Anterior cingulate cortex (tissue), 58 donors: Measurements from ENCODE around the gene ARL13A.
"Not testable (repeated sequence)": the region's sequence is repeated elsewhere in the genome, so short reads cannot be mapped to it uniquely, and the experiment has no call there.

Experiments
- DNase-seq, 58 donors: peaks; one replicate each; lab custom pipeline; 2025; lab: John Stamatoyannopoulos, UW

Gene ARL13A

DNA sequence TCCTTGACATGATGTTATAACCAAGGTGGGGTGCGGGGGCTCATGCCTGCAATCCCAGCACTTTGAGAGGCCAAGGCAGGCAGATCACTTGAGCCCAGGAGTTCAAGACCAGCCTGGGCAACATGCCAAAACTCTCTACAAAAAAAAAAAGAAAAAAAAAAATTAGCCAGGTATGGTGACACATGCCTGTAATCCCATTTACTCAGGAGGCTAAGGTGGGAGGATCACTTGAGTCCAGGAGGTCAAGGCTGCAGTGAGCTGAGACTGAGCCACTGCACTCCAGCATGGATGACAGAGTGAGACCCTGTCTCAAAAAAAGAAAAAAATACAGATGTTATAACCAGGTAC, 12.0 kb downstream of the ARL13A start:
- not testable (repeated sequence) for DNase-seq

GRCh38 chrX:100984818-100985217, 15.3 kb downstream of the ARL13A start:
- no peak for DNase-seq

DNA sequence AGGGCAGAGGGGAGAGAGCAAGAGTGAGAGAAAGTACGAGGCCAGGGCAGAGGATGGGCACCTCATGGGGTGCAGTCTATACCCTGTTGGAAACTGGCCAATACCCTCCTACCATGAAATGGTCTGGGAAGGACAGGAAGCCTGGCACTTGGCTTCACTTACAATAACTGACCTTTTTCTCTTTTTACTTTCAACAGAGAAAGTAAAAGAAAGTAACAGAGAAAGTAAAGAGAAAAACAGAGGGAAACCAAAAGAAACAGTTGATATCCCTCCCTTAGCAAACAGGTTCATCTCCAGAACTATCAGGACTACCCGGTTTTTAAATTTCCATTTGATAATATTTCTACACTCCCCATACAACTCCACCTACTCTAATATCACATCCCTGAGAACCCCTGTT, 20.6 kb downstream of the ARL13A start:
- DNase-seq = no peak

DNA sequence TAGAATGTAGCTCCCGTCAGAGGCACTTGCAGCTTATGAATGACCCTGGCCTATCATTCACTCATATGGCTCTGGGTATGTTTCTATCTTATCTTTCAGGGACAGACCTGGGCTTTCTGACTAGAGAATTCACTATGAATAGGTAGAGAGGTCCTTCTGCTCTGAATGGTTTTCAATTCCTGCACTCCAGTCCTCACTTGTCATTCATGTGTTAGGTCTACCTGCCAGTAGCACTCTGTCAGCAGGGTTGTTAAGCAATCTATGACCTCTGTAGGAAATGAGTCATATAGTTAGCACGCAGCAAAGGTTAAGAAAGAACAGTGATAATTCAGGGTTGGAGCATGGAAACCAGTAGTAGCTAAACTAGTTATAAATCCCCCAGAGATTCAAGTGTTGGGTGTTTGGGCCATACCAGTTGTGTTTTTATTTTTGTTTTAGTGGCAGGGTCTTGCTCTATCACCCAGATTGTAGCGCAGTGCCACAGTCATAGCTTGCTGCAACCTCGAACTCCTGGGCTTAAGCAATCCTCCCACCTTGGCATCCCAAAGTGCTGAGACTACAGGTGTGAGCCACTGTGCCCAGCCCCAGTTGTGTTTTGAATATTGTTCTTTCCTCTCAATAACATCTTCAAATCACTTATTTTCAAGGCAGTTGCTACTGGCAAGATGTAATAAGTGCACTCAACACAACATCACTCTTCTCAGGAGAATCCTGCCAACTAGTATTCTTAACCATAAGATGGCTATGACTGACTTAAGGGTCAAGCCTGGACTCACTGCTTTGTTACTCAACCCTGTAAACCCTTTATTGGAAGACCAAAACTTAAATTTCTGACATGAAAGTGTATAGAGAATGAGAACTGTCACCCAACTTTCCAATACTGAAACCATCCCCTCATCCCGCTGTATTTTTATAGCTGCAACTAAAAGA, 25.1 kb downstream of the ARL13A start:
- no peak for DNase-seq

DNA sequence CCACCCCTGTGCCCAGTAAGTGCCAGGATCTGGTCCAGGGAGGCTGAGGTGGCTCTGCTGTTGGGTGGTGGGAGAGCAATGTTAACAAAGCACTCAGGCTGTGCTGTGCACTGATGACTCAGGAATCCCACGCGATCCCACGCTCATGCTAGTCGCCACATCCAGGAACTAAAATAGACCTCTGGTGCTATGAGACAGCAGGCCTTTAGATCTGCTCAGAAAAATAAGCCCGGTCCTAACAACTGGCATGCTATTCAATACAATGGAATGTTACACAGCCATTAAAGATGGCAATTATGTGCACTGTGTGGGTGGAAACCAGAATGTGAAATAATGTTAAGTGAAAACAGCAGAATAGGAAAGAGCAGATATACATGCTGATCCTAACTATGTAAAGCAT, 26.0 kb downstream of the ARL13A start:
- DNase-seq = peak in 25 of 58 donors; percentile 0 to 39 (median 4)

DNA sequence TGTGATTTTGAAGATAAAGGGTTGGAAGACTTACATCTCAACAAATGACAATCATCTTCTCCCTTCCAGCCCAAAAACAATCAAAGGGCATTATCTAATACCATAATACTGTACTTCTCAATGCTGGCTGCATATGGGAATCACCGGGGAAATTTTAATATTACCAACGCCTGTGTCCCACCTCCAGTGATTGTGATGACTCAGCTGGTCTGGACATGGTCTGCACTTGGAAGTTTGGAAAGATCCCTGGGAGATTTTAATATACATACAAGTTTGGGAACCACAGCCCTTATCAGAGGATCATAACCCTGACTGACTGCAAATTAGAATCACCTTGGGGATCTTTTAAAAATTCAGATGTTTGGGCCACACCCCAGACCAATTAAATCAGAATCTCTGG, 29.9 kb downstream of the ARL13A start:
- DNase-seq = no peak

- no peak for DNase-seq
Measured at GRCh38 chrX:101009090-101009489, 39.6 kb downstream of the ARL13A start.

DNA sequence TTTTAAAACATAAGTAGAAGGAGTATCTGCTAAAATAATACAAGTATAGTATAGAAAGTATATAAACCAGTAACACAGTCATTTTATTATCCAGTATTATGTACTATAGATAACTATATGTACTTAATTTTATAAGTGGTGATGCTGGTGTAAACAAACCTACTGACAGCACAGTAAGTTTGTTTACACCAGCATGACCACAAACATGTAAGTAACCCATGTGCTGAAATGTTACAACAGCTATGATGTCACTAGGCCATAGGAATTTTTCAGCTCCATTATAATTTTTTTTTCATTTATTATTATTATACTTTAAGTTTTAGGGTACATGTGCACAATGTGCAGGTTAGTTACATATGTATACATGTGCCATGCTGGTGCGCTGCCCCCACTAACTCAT, 42.5 kb downstream of the ARL13A start:
- not testable (repeated sequence) for DNase-seq

- no peak for DNase-seq
Measured at GRCh38 chrX:101022020-101022419, 52.5 kb downstream of the ARL13A start.

DNA sequence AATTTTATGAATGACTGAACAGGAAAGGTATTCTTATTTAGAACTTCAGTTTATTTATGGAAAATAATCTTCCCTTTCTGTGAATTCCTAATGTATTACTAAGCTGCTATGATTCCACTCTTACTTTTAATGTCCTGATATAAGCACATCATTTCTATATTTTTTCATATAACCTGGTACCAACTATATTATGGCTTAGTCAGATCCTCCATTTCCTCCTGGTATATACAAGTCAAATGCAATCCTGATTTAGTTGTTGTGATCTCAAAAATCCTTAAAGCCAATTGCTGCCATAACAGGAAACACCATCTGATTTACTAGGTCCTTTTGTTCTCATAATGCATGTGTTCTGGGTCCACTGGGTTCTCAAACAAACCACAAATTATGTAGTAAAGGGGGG, 55.6 kb downstream of the ARL13A start:
- DNase-seq = no peak

DNA sequence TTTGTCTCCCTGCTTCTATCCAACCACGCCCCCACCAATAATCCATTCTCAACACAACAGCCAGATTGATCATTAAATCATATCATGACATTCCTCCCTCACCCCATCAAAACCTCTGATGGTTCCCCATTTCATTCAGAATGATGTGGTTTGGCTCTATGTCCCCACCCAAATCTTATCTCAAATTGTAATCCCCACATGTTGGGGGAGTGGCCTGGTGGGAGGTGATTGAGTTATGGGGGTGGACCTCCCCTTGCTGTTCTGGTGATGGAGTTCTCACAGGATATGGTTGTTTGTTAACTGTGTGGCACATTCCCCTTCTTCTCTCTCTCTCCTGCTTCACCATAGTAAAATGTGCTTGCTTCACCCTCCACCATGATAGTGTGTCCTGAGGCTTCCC, 59.1 kb downstream of the ARL13A start:
- DNase-seq = no peak

- no peak for DNase-seq
Measured at GRCh38 chrX:101029665-101030064, 60.2 kb downstream of the ARL13A start.

GRCh38 chrX:101037231-101037630, 67.7 kb downstream of the ARL13A start:
- no peak for DNase-seq

DNA sequence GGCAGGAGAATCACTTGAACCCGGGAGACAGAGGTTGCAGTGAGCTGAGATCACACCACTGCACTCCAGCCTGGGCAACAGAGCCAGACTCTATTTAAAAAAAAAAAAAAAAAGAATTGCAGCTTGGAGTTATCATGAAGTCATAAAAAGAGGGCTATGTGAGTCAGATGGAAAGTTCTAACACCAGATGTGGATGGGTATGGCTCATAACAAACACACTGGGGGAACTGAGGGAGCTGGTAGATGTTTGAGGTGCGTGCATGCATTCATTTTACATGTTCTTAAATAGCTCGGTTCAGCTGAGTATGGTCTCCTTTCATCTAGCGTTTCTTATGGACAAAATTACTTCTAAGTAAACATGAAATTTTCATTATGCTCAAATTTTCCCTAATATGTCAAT, 70.7 kb downstream of the ARL13A start:
- DNase-seq = no peak
